GM12872 (cell line): ENCODE measurements around the gene IL16.

Experiments
- CTCF ChIP-seq: IDR thresholded peaks from 3 replicates; pipeline ENCODE4 v1.5.1; 2011; ENCODE audit warnings: low read depth, mild to moderate bottlenecking, low read length, moderate library complexity; ENCODE audit not compliant: insufficient read depth

IL16 gene

DNA sequence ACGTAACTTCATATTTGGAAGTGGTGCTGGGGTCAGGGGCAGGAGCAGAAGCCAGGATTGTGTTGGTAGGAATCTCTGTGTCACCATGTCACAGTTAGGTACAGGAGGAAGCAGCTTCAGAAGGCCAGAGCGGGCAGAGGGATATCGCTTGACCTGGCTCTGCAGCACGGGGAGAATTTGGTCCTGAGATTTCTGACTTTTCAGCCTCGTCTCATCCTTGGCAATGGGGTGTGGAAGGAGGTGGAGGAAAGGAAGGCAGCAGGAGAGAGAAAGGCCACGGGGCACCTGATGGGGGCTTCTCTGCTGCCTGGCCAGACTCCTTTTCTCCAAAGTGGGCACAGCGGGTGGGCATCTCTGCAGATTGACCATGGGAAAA is 564 bp downstream of the IL16 start:
- no peak for TF ChIP-seq CTCF

DNA sequence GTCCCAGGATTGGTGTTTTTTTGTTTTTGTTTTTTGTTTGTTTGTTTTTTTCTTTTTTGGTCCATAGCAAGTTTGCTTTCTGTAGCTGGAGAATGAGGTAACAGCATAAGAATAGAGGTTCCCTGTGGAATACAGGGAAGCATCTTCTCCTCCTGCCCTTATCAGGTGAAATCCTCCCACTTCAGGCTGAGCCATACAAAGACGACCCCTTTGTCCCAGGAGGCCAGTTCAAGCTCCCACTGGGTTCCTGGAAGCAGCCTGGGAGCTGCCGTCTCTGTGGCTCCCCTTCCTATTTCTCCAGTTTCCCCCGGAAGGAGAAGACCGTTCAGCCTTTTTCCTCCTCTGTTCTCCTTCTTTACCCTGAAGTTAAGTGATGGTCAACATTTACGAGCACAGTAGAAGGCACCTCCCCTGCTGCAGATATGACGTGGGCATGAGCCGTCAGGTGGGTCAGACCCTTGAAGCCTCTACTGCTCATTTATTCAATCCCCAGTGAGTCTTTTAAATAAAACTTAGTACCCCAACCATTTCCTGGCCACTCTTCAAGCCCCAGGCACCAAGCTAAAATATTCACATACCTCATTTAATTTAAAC is 1.1 kb downstream of the IL16 start:
- no peak for TF ChIP-seq CTCF

DNA sequence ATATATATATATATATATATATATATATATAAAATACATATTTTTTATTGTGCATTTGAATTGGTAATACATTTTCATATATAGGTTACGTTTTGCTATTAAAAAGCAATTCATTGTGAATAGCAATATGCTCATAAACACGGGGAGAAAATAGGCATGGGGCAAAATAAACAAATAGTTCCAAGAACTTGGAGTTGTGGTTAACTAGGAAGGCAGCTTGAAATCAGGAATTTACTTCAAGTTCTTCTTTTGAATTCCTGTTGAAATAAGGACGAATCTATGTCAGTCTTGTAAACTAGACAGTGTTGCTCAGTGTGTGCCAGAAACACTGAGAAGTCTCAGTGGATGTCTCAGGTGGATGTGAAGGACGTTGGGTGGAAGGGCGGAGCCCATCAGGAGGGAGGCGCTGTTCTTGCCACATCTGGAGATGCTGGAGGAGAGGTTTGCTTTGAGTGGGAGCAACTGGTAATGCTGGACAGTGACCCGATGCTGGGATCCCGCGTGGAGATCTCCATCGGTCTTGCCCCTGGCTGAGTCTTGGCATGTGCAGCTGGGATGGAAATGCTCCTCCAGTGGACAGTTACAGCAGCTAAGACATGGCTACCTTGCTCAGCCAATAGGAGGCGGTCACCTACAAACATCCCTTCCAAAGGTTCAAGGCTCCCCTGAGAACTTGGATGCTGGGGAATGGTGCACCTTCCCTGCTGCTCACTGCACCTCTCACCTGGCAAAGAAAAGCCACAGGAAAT is 2.5 kb downstream of the IL16 start:
- no peak for TF ChIP-seq CTCF

DNA sequence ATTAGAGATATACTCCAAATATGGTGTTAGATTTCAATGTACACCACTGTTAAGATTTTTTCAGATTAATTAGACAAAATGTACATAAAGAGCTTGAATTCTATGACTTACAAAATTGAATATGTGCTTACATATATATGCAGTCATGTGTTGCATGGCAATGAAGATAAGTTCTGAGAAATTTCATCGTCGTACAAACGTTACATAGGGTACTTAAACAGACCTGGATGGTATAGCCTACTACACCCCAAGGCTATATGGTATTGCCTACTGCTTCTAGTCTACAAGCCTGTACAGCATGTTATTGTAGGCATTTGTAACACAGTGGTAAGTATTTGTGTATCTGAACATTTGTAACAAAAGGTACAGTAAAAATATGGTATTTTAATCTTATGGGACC is 9.3 kb downstream of the IL16 start:
- no peak for TF ChIP-seq CTCF

DNA sequence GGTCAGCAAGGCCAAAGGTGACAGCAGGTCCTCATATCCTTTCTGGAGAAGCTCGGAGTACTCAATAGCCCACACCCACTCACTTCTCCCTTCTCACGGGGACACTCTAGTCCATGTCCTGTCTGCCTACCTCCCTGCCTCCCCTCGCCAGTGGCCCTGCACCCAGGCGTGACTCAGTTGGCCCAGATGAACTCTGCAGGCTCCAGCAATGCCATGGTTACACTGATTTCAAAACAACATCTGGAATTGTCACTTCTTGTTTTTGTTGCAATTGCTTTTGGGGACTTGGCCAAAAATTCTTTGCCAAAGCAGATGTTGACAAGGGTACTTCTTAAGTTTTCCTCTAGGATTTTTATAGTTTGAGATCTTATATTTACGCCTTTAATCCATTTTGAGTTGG is 13.0 kb downstream of the IL16 start:
- no peak for TF ChIP-seq CTCF

DNA sequence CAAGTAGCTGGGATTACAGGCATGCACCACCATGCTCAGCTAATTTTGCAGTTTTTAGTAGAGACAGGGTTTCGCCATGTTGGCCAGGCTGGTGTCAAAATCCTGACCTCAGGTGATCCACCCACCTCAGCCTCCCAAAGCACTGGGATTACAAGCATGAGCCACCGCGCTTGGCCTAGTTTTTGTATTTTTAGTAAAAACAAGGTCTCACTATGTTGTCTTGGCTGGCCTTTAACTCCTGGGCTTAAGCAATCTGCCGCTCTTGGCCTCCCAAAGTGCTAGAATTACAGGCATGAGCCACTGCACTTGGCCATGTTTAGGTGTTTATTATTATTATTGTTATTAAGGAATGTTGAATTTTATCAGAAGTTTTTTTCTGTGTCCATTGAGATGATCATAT is 14.7 kb downstream of the IL16 start:
- no peak for TF ChIP-seq CTCF

DNA sequence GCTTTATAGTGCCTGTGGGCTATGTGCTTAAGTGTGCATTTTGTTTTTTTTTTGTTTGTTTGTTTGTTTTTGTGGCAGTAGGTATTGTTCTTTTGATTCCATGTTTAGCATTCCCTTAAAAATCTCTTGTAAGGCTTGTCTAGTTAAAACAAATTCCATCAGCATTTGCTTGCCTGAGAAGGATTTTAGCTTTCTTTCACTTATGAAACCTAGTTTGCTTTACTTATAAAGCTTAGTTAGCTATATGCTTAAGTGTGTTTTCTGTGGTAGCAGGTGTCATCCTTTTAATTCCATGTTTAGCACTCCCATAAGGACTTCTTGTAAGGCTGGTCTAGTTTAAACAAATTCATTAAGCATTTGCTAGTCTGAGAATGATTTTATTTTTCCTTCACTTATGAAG is 17.3 kb downstream of the IL16 start:
- no peak for TF ChIP-seq CTCF
